Measurements from ENCODE around the gene BOD1.

The BOD1 gene

GRCh38 chr5:173643964-173644363, 27.5 kb upstream of the BOD1 start:
- no peak overlapping the region for H3K4me3 ChIP-seq (ENCODE audit: low read depth, low read length)
- no peak for DNase-seq (ENCODE audit: low read depth, low spot score)
- POLR2A ChIA-PET: no interaction called here
- TF ChIP-seq CTCF (IDR thresholded peaks at IDR 0.05; ENCODE audit: insufficient read depth, low read length, missing control alignments): no peak
- CTCF ChIA-PET: interaction anchor here (0.6 to 2.7 kb wide), 4 partner anchors 11 to 355 kb away, joined by 3 to 10 read pairs (median 3); no protein-coding TSS in a partner anchor

DNA sequence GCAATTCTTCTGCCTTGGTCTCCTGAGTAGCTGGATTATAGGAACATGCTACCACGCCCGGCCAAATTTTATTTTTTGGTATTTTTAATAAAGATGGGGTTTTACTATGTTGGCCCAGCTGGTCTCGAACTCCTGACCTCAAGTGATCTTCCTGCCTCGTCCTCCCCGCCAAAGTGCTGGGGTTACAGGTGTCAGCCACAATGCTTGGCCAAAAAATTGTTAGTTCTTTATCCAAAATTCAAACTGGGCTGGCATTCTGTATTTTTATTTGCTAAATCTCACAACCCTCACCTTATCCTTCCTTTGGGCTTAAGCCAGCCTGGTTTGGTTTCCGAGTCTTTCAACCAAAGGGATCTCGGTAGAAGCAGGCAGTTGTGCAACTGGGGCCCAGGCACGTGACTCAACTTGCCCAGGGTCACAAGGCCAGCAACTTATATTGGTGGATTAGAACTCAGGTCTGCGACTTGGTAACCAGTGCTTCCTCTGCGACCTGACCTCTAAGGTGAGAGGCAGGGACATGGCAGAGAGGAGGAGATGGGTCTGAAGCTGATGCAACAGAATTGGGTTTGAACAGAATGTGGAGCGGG, 26.5 kb upstream of the BOD1 start:
- no peak for DNase-seq (ENCODE audit: low read depth, low spot score)
- TF ChIP-seq CTCF (IDR thresholded peaks at IDR 0.05; ENCODE audit: insufficient read depth, low read length, missing control alignments): no peak
- CTCF ChIA-PET: interaction anchor here (0.7 to 4.1 kb wide), 5 partner anchors 10 to 497 kb away, joined by 3 to 16 read pairs (median 4); no protein-coding TSS in a partner anchor
- POLR2A ChIA-PET: no interaction called here
- H3K4me3 ChIP-seq (ENCODE audit: low read depth, low read length): no peak overlapping the region

DNA sequence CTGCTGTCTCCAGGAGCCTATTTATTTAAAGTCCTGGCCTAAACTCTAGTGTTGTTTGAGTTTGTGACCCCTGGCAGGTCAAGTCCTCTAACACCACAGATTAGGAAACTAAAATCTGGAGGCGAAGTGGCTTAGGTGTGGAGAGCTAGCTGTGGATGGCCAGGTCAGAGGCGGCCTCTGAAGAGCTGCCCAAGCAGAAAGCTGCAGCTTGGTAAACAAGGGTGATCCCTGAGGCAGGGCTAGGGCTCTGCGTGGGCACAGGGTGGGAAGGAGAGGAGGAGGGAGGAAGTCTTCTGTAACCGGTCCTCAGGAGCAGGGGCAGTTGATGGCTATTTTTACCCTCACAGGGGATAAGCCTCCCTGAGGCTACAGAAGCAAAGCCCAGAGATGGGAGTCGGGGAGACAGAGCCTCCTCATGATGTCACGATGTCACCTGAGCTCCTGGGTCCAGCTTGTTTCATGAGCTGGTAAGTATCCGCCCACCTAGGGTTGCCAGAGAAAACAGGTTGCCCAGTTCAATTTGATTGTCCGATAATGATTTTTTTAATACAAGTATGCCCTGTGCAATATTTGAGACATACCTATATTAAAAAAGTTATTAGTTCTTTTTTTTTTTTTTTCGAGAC, 25.9 kb upstream of the BOD1 start:
- ChIA-PET CTCF (interaction anchor here (0.7 to 4.1 kb wide), 4 partner anchors 9 to 496 kb away, joined by 3 to 16 read pairs (median 4); no protein-coding TSS in a partner anchor), POLR2A (no interaction called here)
- TF ChIP-seq CTCF (IDR thresholded peaks at IDR 0.05; ENCODE audit: insufficient read depth, low read length, missing control alignments): no peak

DNA sequence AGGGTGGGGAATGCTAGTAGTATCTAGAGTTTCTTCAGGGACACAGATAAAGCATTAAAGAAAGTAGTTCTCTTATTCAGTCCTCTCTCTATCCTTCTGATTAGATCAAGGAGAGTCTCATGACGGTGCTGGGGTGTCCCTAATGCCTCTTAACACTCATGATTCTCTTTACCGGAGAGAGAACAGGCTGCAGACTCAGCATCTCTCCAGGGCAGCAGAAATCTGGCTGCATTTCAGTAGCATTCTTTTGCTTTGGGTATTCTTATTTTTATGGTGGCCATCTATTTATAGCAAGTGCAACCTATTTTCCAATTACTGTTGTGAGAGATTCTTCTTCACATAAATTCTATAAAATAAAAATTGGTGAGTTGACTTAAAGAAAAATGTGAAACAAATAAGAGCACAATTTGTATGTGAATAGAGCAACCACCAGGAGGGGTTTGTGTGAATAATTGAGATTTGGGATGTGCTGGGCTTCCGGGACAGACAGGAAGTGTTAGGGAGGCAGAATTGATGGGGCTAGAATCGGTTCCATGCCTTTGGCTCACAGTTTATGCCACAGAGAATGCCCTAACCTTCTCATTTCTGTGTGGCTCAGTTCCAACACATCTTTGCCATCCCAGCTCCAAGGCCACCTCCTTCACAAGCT, 23.8 kb upstream of the BOD1 start:
- TF ChIP-seq CTCF (IDR thresholded peaks at IDR 0.05; ENCODE audit: insufficient read depth, low read length, missing control alignments): no peak
- H3K4me3 ChIP-seq (ENCODE audit: low read depth, low read length): no peak overlapping the region
- CTCF ChIA-PET: interaction anchor here (0.6 to 4.1 kb wide), 3 partner anchors 10 to 333 kb away, joined by 3 to 16 read pairs (median 3); no protein-coding TSS in a partner anchor
- no peak for DNase-seq (ENCODE audit: low read depth, low spot score)
- POLR2A ChIA-PET: no interaction called here

More for the DNA sequence above, 25.9 kb upstream of the BOD1 start:
- no peak for DNase-seq (ENCODE audit: low read depth, low spot score)
- H3K4me3 ChIP-seq (ENCODE audit: low read depth, low read length): no peak overlapping the region

GRCh38 chr5:173638126-173639040, 21.9 kb upstream of the BOD1 start:
- no peak for TF ChIP-seq CTCF (IDR thresholded peaks at IDR 0.05; ENCODE audit: insufficient read depth, low read length, missing control alignments)
- CTCF ChIA-PET: interaction anchor here (0.8 to 1.8 kb wide), 6 partner anchors 9 to 679 kb away, joined by 3 to 7 read pairs (median 4); no protein-coding TSS in a partner anchor
- no peak for DNase-seq (ENCODE audit: low read depth, low spot score)
- H3K4me3 ChIP-seq (ENCODE audit: low read depth, low read length): no peak overlapping the region
- POLR2A ChIA-PET: no interaction called here
